Activated CD4-positive, alpha-beta memory T cell treated with anti-CD3 and anti-CD28 coated beads for 36 hours (primary cell): ENCODE results near the gene PIK3IP1. TPM values are rescaled to one million over a fixed set of nuclear protein-coding genes. Genes with fewer than 3 reads are reported as not detected.
A peak's percentile ranks its signal among the peaks of the same experiment; 100 is the strongest.

ENCODE experiments used
- CTCF ChIA-PET: fragments of 350-600 bp; sonication (Branson Sonifier 250); formaldehyde crosslinking; loops from one replicate; lab custom pipeline; 2021; ENCODE audit warnings: antibody characterized with exemption, inconsistent platforms; lab: Charles Lee
- POLR2A ChIA-PET: fragments of 350-600 bp; sonication (Branson Sonifier 250); formaldehyde crosslinking; loops from one replicate; lab custom pipeline; 2021; ENCODE audit warnings: antibody characterized with exemption; lab: Charles Lee
- DNase-seq: peaks from one replicate; pipeline ENCODE4 v3.0.0-alpha.2; 2020
- H3K27ac Mint-ChIP-seq: one replicate; pipeline ENCODE4 v1.8.0; 2021; ENCODE audit warnings: mixed read lengths
- H3K27me3 Mint-ChIP-seq: one replicate; pipeline ENCODE4 v1.8.0; 2021; ENCODE audit warnings: mixed read lengths
- H3K36me3 Mint-ChIP-seq: one replicate; pipeline ENCODE4 v1.8.0; 2021; ENCODE audit warnings: mixed read lengths
- H3K4me1 Mint-ChIP-seq: one replicate; pipeline ENCODE4 v1.8.0; 2021; ENCODE audit warnings: low read depth, mixed read lengths
- H3K4me3 Mint-ChIP-seq: one replicate; pipeline ENCODE4 v1.8.0; 2021; ENCODE audit warnings: mild to moderate bottlenecking, mixed read lengths
- H3K9me3 Mint-ChIP-seq: one replicate; pipeline ENCODE4 v1.8.0; 2021; ENCODE audit warnings: mixed read lengths
- intact Hi-C: fragments of 100-400 bp; cut with micrococcal nuclease; formaldehyde crosslinking; loops from one replicate; pipeline ENCODE4 v1.15.1; 2023
- total RNA-seq, 2 experiments: library from RNA; stranded (reverse); gene quantifications; one replicate each; pipeline ENCODE4 v1.2.3, GENCODE V29; 2021

Gene PIK3IP1
- total RNA-seq, 2 experiments from 2014 or later: 18.8 to 19.1 TPM

DNA sequence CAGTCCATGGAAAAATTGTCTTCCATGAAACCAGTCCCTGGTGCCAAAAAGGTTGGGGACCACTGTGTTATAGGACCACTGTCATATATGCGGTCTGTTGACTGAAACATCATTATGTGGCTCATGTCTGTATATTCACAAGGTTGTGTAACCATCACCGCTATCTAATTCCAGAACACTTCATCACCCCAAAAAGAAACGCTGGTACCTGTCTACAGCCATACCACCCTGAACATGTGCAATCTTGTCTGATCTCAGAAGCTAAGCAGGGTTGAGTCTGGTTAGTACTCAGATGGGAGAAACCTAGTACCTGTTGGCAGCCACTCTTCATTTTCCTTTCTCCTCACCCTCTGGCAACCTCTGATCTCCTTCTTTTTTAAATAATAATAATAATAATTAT is 12.9 kb upstream of the PIK3IP1 start:
- no peaks in the 10 kb centered on the region for H3K36me3 Mint-ChIP-seq
- H3K4me1 Mint-ChIP-seq: peaks cover 51% of the 10 kb centered on the region
- H3K27me3 Mint-ChIP-seq: no peaks in the 10 kb centered on the region
- intact Hi-C loops: no loop called here
- H3K4me3 Mint-ChIP-seq: no peak overlapping the region
- POLR2A ChIA-PET: no interaction called here
- H3K9me3 Mint-ChIP-seq: no peaks in the 10 kb centered on the region
- no peak for DNase-seq
- CTCF ChIA-PET: no interaction called here
- no peak overlapping the region for H3K27ac Mint-ChIP-seq

DNA sequence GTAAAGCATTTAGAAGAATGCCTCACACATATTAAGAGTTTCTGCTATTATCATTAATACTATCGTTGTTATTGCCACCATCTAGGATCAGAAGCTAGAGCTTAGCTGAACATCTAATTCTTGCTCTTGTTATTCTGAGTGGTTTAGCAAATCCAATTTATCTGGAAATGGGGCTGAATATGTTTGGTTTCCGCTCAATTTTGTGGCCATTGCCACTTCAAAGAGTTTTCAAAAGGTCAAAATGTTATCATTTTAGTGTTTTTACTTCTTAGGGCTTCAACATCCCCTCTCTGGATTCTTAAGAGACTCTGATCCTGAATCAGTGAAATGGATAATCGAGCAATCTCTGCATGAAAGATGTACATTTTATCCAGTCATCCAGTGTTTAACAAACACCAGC is 10.2 kb upstream of the PIK3IP1 start:
- intact Hi-C loops: no loop called here
- DNase-seq: no peak
- no peaks in the 10 kb centered on the region for H3K27me3 Mint-ChIP-seq
- H3K36me3 Mint-ChIP-seq: no peaks in the 10 kb centered on the region
- ChIA-PET POLR2A (interaction anchor here (0.5 to 2.4 kb wide), 3 partner anchors 9 to 641 kb away, joined by 4 to 9 read pairs (median 7); partner anchors contain the start of gene PIK3IP1), CTCF (interaction anchor here (1.3 to 5.0 kb wide), 3 partner anchors 10 to 30 kb away, joined by 3 to 44 read pairs (median 13); partner anchors contain the start of gene PIK3IP1)
- H3K4me3 Mint-ChIP-seq: no peak overlapping the region
- no peaks in the 10 kb centered on the region for H3K9me3 Mint-ChIP-seq
- H3K4me1 Mint-ChIP-seq: peaks cover 41% of the 10 kb centered on the region
- H3K27ac Mint-ChIP-seq: no peak overlapping the region

DNA sequence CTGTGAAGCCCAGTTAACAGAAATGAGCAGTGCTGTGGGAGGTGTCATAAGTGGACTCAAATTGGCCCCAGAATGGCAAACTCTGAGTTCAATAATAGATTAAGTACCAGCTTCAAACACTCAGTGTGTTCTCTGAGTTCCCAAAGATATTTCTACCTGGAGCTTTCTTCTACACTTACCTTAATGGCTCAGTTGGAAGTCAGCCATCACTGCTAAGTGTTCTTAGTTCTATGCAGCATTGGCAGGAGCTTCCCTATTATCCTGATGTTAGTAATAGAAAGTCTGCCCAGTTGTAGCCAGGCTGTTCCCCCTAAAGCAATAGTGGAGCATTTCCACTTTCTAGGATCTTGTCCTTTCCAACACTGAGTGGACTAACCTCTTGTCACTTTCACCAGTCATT is 9.7 kb upstream of the PIK3IP1 start:
- no peaks in the 10 kb centered on the region for H3K36me3 Mint-ChIP-seq
- H3K4me1 Mint-ChIP-seq: peaks cover 39% of the 10 kb centered on the region
- no peak for DNase-seq
- intact Hi-C loops: no loop called here
- no peak overlapping the region for H3K27ac Mint-ChIP-seq
- no peak overlapping the region for H3K4me3 Mint-ChIP-seq
- CTCF ChIA-PET: interaction anchor here (0.8 to 5.0 kb wide), 5 partner anchors 10 to 72 kb away, joined by 3 to 44 read pairs (median 3); partner anchors contain the start of gene PIK3IP1
- POLR2A ChIA-PET: interaction anchor here (1.0 to 2.4 kb wide), 2 partner anchors 10 to 17 kb away, joined by 5 to 9 read pairs; partner anchors contain the start of gene PIK3IP1
- no peaks in the 10 kb centered on the region for H3K27me3 Mint-ChIP-seq
- no peaks in the 10 kb centered on the region for H3K9me3 Mint-ChIP-seq

DNA sequence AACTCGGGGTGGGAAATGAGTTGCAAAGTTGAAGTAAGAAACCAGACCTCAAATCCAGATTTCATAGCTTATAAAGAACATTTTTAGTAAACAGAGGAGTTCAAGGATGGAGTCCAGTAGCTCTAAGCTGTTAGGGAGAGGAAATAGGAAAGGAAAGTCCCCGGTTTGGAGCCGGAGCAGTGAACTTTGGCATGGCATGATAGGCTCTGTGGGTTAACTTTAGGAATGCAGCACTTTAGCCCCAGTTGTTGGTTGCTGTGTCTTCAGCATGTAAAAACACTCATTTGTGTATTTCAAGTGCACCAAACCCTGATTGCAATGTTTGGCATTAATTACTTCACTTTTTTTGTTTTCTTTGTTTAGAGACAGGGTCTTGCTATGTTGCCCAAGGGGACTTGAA is 8.6 kb upstream of the PIK3IP1 start:
- DNase-seq: no peak
- POLR2A ChIA-PET: interaction anchor here (2.4 kb wide), 1 partner anchor 9 kb away, joined by 9 read pairs; the partner anchor contains the start of gene PIK3IP1

DNA sequence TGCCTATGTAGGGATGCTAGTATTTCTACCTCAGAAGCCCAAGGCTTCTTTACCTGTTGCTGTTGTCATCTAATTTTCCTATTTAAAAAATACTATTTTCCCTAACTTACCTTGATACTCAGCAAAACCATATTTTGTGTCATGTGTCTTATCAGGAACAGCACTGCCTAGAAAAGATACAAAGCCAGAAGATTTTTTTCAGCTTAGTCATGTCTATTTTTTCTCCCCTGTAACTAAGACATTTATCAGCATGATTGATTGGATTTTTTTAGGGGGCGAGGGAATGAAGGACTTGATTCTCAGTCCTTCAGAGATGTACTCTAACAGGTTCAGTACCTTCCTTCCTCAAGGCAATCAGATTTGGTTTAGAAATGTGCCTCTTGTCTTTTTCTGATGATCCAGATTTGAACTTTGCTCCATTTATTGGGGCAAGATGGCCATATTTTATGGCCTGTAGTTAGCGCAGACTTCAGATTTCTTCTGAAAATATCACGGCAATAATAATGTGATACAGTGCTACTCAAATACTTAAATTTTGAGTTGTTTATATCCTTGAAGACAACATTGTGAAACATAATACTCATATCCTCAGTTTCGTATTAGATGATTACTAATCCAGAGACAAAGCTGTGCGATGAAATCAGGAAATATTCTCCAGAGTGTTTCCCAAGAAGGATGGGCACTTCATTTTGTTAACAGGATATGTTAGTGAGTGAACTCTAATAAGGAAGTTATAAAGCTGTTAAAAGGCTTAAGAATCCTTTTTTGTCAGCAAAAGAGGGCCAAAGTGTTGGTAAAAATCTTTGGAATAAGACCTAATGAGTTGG is 3.8 kb upstream of the PIK3IP1 start:
- intact Hi-C loops: no loop called here

More for the DNA sequence above, 8.6 kb upstream of the PIK3IP1 start:
- H3K9me3 Mint-ChIP-seq: no peaks in the 10 kb centered on the region
- intact Hi-C loops: no loop called here
- CTCF ChIA-PET: interaction anchor here (1.5 to 5.0 kb wide), 4 partner anchors 9 to 71 kb away, joined by 3 to 44 read pairs (median 10); partner anchors contain the start of gene PIK3IP1
- no peak overlapping the region for H3K4me3 Mint-ChIP-seq
- H3K36me3 Mint-ChIP-seq: no peaks in the 10 kb centered on the region
- no peaks in the 10 kb centered on the region for H3K27me3 Mint-ChIP-seq
- no peak overlapping the region for H3K27ac Mint-ChIP-seq
- peaks cover 43% of the 10 kb centered on the region for H3K4me1 Mint-ChIP-seq

DNA sequence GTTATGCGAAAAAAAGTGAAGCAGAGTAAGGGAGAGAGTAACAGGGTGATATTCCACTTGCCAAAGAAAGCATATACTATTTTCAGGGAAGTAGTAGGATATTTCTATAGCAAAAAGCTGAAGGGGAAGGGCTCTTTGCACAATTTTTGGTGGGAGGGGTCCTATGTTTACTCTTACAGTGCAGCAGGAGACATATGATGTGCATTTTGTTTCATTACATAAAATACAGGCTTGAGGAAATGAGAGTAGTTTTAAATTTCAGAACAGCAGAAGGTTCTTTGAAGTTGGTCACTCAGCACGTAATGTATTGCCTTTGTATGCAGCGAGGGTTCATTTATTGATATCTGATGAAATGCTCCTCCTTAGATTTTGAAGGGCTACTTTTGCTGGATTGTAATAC is 3.1 kb upstream of the PIK3IP1 start:
- Mint-ChIP-seq H3K27ac (peak overlapping the region; percentile 43), H3K36me3 (peaks cover 2% of the 10 kb centered on the region), H3K9me3 (peaks cover 2% of the 10 kb centered on the region), H3K4me3 (peak overlapping the region; percentile 40), H3K27me3 (no peaks in the 10 kb centered on the region), H3K4me1 (peaks cover 49% of the 10 kb centered on the region)
- ChIA-PET POLR2A (no interaction called here), CTCF (interaction anchor here (8.8 kb wide), 1 partner anchor 19 kb away, joined by 92 read pairs; no protein-coding TSS in a partner anchor)
- intact Hi-C loops: no loop called here
- DNase-seq: no peak

More for the DNA sequence above, 3.8 kb upstream of the PIK3IP1 start:
- H3K4me1 Mint-ChIP-seq: peaks cover 54% of the 10 kb centered on the region
- H3K9me3 Mint-ChIP-seq: peaks cover 2% of the 10 kb centered on the region
- H3K36me3 Mint-ChIP-seq: no peaks in the 10 kb centered on the region
- DNase-seq: no peak
- peak overlapping the region; percentile 25 for H3K4me3 Mint-ChIP-seq
- H3K27ac Mint-ChIP-seq: peak overlapping the region; percentile 68
- H3K27me3 Mint-ChIP-seq: no peaks in the 10 kb centered on the region
- ChIA-PET POLR2A (interaction anchor here (0.5 to 0.9 kb wide), 2 partner anchors 10 to 313 kb away, joined by 3 read pairs; no protein-coding TSS in a partner anchor), CTCF (interaction anchor here (0.6 to 8.8 kb wide), 6 partner anchors 10 to 38 kb away, joined by 3 to 92 read pairs (median 4); no protein-coding TSS in a partner anchor)

DNA sequence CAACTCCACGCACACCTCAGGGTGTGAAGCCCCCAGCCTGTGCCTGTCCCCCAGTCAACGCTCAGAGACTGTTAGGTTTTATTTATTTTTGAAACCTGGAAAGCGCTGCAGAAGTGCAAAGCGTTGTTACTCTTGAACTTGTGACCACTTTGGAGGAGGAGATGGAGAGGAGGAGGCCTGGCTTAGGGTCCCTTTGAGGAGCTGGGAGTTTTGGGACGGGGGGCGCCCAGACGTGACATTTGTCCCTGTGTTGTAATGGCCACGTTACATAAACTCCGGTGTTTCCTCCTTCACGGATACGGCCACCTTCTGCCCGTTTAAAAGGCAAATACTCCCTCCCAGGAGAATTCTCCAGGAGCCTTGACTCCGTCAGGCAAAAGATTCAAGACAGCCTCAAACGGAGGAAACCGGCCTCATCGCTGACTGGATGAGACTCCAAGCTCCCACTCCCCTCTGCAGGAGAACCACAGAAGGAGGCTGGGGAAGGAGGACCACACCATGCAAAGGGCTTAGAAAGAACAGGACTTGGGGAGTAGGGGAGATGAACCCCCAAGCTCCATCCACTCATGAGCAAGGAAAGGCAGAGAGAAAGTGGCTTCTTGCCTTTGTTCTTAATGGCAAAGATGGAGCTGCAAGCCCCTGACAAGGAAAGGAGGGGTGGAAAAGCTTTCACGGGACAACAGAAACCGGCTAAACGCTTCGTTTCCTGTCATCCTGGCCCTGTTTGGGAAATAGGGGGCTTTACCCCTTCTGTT is 630 bp downstream of the PIK3IP1 start:
- Mint-ChIP-seq H3K27ac (peak overlapping the region; percentile 100), H3K4me1 (peaks cover 63% of the 10 kb centered on the region), H3K9me3 (peaks cover 2% of the 10 kb centered on the region), H3K27me3 (no peaks in the 10 kb centered on the region), H3K36me3 (peaks cover 18% of the 10 kb centered on the region), H3K4me3 (peak overlapping the region; percentile 98)
- POLR2A ChIA-PET: interaction anchor here (0.6 to 2.2 kb wide), 11 partner anchors 10 to 370 kb away, joined by 3 to 18 read pairs (median 5); partner anchors contain the start of genes PATZ1, PISD and SMTN
- DNase-seq: peak; percentile 43
- CTCF ChIA-PET: interaction anchor here (1.1 to 8.8 kb wide), 14 partner anchors 10 to 207 kb away, joined by 3 to 92 read pairs (median 8); partner anchors contain the start of genes LIMK2, RNF185 and SELENOM
- intact Hi-C loops: loop anchor here (1.0 to 5.0 kb wide), 10 partner anchors 13 to 341 kb away; partner anchors contain the start of genes LIMK2, MORC2, RNF185 and SELENOM

DNA sequence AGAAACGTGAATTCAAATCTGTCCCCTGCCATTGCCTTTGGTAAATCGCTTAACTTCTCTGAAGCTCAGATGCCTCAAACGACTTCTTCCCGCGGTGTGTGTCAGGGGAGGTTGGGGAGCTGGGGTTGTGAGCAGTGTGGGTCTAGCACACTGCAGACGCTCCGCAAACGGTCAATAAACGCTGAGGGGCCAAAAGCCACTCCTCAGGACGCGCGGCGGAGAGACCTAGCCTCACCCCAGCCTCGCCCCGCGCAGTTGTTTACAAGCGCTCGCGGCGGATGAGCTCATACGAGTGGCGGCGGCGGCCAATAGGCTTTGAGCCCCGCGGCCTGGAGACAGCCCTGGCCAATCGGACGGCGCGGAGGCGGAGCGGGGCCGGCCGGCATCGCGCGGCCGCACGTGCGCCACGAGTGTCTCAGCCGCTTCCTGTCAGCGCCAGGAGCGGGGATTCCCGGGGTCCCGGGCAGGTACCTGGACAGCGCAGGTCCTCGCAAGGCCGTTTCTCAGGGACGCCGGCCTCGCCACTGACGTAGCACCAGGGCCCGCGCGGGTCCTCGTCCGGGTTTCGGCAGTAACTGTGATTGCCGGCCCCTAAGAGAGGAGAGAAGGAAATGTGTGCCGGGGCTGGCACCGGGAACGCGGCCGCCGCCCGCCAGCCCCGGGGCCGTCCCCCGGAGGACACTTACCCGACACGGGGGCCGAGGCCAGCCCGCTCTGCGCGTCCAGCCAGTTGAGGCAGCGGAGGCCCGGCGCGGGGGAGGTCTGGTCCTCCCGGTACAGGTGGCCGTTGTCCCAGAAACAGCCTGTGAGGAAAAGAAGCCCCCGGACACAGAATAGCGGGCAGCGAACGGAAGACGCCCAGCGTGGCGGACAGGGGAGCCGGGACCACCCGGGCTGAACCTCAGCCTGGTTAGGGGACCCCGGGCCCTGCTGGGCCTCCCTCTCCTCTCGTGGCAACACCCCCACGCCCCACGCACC is 1.5 kb downstream of the PIK3IP1 start:
- POLR2A ChIA-PET: interaction anchor here (0.7 to 3.0 kb wide), 20 partner anchors 9 to 1686 kb away, joined by 3 to 31 read pairs (median 4); partner anchors contain the start of genes LIMK2, PISD and SELENOM
- CTCF ChIA-PET: interaction anchor here (0.8 to 8.8 kb wide), 19 partner anchors 10 to 186 kb away, joined by 3 to 92 read pairs (median 4); partner anchors contain the start of genes LIMK2, PATZ1, RNF185 and SELENOM
- peaks cover 22% of the 10 kb centered on the region for H3K36me3 Mint-ChIP-seq
- H3K9me3 Mint-ChIP-seq: peaks cover 2% of the 10 kb centered on the region
- H3K4me1 Mint-ChIP-seq: peaks cover 63% of the 10 kb centered on the region
- no peaks in the 10 kb centered on the region for H3K27me3 Mint-ChIP-seq
- peak overlapping the region; percentile 100 for H3K27ac Mint-ChIP-seq
- intact Hi-C loops: loop anchor here (1.0 to 5.0 kb wide), 7 partner anchors 109 to 342 kb away; partner anchors contain the start of genes DRG1, MORC2, RNF185 and SELENOM
- H3K4me3 Mint-ChIP-seq: peak overlapping the region; percentile 98
- DNase-seq: peak; percentile 96

DNA sequence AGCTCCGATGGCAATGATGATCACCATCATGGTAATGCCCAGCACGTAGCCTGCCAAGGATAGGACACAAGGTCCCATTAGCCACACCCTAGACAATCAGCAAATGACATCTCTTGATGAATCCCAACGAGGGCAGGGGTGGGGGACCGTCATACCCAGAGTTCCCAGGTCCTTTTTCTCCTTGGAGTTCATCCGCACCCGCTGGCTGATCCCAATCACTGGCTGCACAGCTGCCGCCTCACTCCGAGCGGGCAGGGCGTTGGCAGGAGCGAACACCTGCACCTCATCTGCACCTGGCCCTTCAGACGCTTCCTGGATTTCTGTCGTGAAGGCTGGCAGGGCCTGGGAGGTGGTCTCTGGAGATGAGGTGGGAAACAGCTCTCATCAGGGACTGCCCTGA is 2.9 kb downstream of the PIK3IP1 start:
- Mint-ChIP-seq H3K9me3 (peaks cover 1% of the 10 kb centered on the region), H3K27ac (peak overlapping the region; percentile 100), H3K27me3 (no peaks in the 10 kb centered on the region), H3K4me3 (peak overlapping the region; percentile 98), H3K4me1 (peaks cover 69% of the 10 kb centered on the region), H3K36me3 (peaks cover 27% of the 10 kb centered on the region)
- no peak for DNase-seq
- intact Hi-C loops: no loop called here
- POLR2A ChIA-PET: interaction anchor here (1.1 to 3.0 kb wide), 7 partner anchors 11 to 1685 kb away, joined by 3 to 31 read pairs (median 4); partner anchors contain the start of gene LIMK2
- CTCF ChIA-PET: interaction anchor here (1.1 to 3.0 kb wide), 7 partner anchors 10 to 77 kb away, joined by 3 to 22 read pairs (median 8); partner anchors contain the start of gene LIMK2
